ENCODE data around the gene FGA. TPM values are rescaled to one million over a fixed set of nuclear protein-coding genes. Genes with fewer than 3 reads are reported as not detected.

The FGA gene
- polyA plus RNA-seq, 1 experiment = 0.09 TPM

- H3K27ac ChIP-seq (ENCODE audit: low read depth, low read length) = no peak overlapping the region
- no peak for DNase-seq (ENCODE audit: low read depth, low spot score)
- no peak for TF ChIP-seq CTCF (IDR thresholded peaks at IDR 0.05; ENCODE audit: low read depth, low read length)
- ChIA-PET POLR2A (no interaction called here), CTCF (interaction anchor here (0.6 to 2.7 kb wide), 3 partner anchors 14 to 46 kb away, joined by 4 to 10 read pairs (median 9); no protein-coding TSS in a partner anchor)
- H3K27me3 ChIP-seq (ENCODE audit: control insufficient read depth, insufficient read depth, low read length) = no peaks in the 10 kb centered on the region
- H3K4me3 ChIP-seq (ENCODE audit: low read depth, low read length) = no peak overlapping the region
- H3K9me3 ChIP-seq (ENCODE audit: control insufficient read depth, insufficient read depth, low read length) = no peaks in the 10 kb centered on the region
Observed at GRCh38 chr4:154573190-154573870, 17.2 kb downstream of the FGA start.

DNA sequence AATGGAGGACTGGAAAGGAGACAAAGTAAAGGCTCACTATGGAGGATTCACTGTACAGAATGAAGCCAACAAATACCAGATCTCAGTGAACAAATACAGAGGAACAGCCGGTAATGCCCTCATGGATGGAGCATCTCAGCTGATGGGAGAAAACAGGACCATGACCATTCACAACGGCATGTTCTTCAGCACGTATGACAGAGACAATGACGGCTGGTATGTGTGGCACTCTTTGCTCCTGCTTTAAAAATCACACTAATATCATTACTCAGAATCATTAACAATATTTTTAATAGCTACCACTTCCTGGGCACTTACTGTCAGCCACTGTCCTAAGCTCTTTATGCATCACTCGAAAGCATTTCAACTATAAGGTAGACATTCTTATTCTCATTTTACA lies 21.0 kb downstream of the FGA start:
- no peak for TF ChIP-seq CTCF (IDR thresholded peaks at IDR 0.05; ENCODE audit: low read depth, low read length)
- POLR2A ChIA-PET = no interaction called here

GRCh38 chr4:154569028-154569427 lies 21.5 kb downstream of the FGA start:
- H3K27ac ChIP-seq (ENCODE audit: low read depth, low read length) = no peak overlapping the region
- ChIA-PET POLR2A (no interaction called here), CTCF (interaction anchor here (0.7 to 4.0 kb wide), 5 partner anchors 10 to 69 kb away, joined by 3 to 32 read pairs (median 6); no protein-coding TSS in a partner anchor)
- DNase-seq (ENCODE audit: low read depth, low spot score) = no peak
- H3K4me3 ChIP-seq (ENCODE audit: low read depth, low read length) = no peak overlapping the region
- no peaks in the 10 kb centered on the region for H3K27me3 ChIP-seq (ENCODE audit: control insufficient read depth, insufficient read depth, low read length)
- H3K9me3 ChIP-seq (ENCODE audit: control insufficient read depth, insufficient read depth, low read length) = no peaks in the 10 kb centered on the region
- TF ChIP-seq CTCF (IDR thresholded peaks at IDR 0.05; ENCODE audit: low read depth, low read length) = no peak

More for the DNA sequence above, 21.0 kb downstream of the FGA start:
- no peaks in the 10 kb centered on the region for H3K27me3 ChIP-seq (ENCODE audit: control insufficient read depth, insufficient read depth, low read length)
- H3K4me3 ChIP-seq (ENCODE audit: low read depth, low read length) = no peak overlapping the region
- H3K9me3 ChIP-seq (ENCODE audit: control insufficient read depth, insufficient read depth, low read length) = no peaks in the 10 kb centered on the region
- CTCF ChIA-PET = interaction anchor here (0.8 to 4.0 kb wide), 3 partner anchors 10 to 69 kb away, joined by 3 to 32 read pairs (median 28); no protein-coding TSS in a partner anchor
- H3K27ac ChIP-seq (ENCODE audit: low read depth, low read length) = no peak overlapping the region
- DNase-seq (ENCODE audit: low read depth, low spot score) = no peak

GRCh38 chr4:154566639-154567204 lies 23.8 kb downstream of the FGA start:
- H3K9me3 ChIP-seq (ENCODE audit: control insufficient read depth, insufficient read depth, low read length) = no peaks in the 10 kb centered on the region
- TF ChIP-seq CTCF (IDR thresholded peaks at IDR 0.05; ENCODE audit: low read depth, low read length) = no peak
- CTCF ChIA-PET = interaction anchor here (4.0 kb wide), 1 partner anchor 52 kb away, joined by 32 read pairs; no protein-coding TSS in a partner anchor
- H3K27ac ChIP-seq (ENCODE audit: low read depth, low read length) = no peak overlapping the region
- DNase-seq (ENCODE audit: low read depth, low spot score) = no peak
- H3K4me3 ChIP-seq (ENCODE audit: low read depth, low read length) = no peak overlapping the region
- H3K27me3 ChIP-seq (ENCODE audit: control insufficient read depth, insufficient read depth, low read length) = no peaks in the 10 kb centered on the region
- POLR2A ChIA-PET = no interaction called here

DNA sequence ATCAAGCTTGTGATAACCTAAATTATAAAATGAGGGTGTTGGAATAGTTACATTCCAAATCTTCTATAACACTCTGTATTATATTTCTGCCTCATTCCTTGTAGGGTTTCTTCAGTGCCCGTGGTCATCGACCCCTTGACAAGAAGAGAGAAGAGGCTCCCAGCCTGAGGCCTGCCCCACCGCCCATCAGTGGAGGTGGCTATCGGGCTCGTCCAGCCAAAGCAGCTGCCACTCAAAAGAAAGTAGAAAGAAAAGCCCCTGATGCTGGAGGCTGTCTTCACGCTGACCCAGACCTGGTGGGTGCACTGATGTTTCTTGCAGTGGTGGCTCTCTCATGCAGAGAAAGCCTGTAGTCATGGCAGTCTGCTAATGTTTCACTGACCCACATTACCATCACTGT lies 24.8 kb downstream of the FGA start:
- Histone ChIP-seq H3K27ac (ENCODE audit: low read depth, low read length) (no peak overlapping the region), H3K27me3 (ENCODE audit: control insufficient read depth, insufficient read depth, low read length) (no peaks in the 10 kb centered on the region), H3K9me3 (ENCODE audit: control insufficient read depth, insufficient read depth, low read length) (no peaks in the 10 kb centered on the region), H3K4me3 (ENCODE audit: low read depth, low read length) (no peak overlapping the region)
- DNase-seq (ENCODE audit: low read depth, low spot score) = no peak
- ChIA-PET POLR2A (no interaction called here), CTCF (interaction anchor here (2.0 kb wide), 1 partner anchor 53 kb away, joined by 8 read pairs; no protein-coding TSS in a partner anchor)
- no peak for TF ChIP-seq CTCF (IDR thresholded peaks at IDR 0.05; ENCODE audit: low read depth, low read length)

All from AG04450 (cell line).